Chondrocyte (in vitro differentiated cells): Measurements from ENCODE around the gene DAPK3. TPM values are rescaled to one million over a fixed set of nuclear protein-coding genes. Genes with fewer than 3 reads are reported as not detected.
"Not testable (repeated sequence)": the region's sequence is repeated elsewhere in the genome, so short reads cannot be mapped to it uniquely, and the experiment has no call there.

Experiments
- DNase-seq: peaks from one replicate; pipeline ENCODE4 v3.0.0; 2021; ENCODE audit warnings: mixed read lengths, low spot score
- H3K27ac Mint-ChIP-seq: one replicate; pipeline ENCODE4 v1.8.0; 2021; ENCODE audit warnings: mild to moderate bottlenecking, moderate library complexity, mixed read lengths; ENCODE audit not compliant: unreplicated experiment
- H3K27me3 Mint-ChIP-seq: 2 replicates; pipeline ENCODE4 v1.8.0; 2021; ENCODE audit warnings: low read depth, mixed read lengths
- H3K36me3 Mint-ChIP-seq: 2 replicates; pipeline ENCODE4 v1.8.0; 2021; ENCODE audit warnings: low read depth, mixed read lengths
- H3K4me1 Mint-ChIP-seq: 2 replicates; pipeline ENCODE4 v1.8.0; 2021; ENCODE audit warnings: low read depth, mild to moderate bottlenecking, mixed read lengths
- H3K4me3 Mint-ChIP-seq: one replicate; pipeline ENCODE4 v1.8.0; 2021; ENCODE audit warnings: mild to moderate bottlenecking, moderate library complexity, mixed read lengths; ENCODE audit not compliant: unreplicated experiment
- H3K9me3 Mint-ChIP-seq: 2 replicates; pipeline ENCODE4 v1.8.0; 2021; ENCODE audit warnings: low read depth, mixed read lengths
- CTCF ChIP-seq: fragments of 200-600 bp; sonication (generic); IDR thresholded peaks from 2 replicates; pipeline ENCODE4 v1.5.0; 2021; ENCODE audit warnings: antibody characterized with exemption, mild to moderate bottlenecking, moderate library complexity
- total RNA-seq: library from RNA; stranded (reverse); gene quantifications from 3 replicates; pipeline ENCODE4 v1.2.1, GENCODE V29; 2021

Gene DAPK3
- total RNA-seq, 1 donor from 2014 or later: 185 TPM

- no peak for TF ChIP-seq CTCF
- peaks cover 6% of the 10 kb centered on the region for H3K36me3 Mint-ChIP-seq
- peak; percentile 80 for DNase-seq
- peaks cover 22% of the 10 kb centered on the region for H3K4me1 Mint-ChIP-seq
- no peak overlapping the region for H3K27ac Mint-ChIP-seq
- no peak overlapping the region for H3K4me3 Mint-ChIP-seq
- no peaks in the 10 kb centered on the region for H3K9me3 Mint-ChIP-seq
- H3K27me3 Mint-ChIP-seq: no peaks in the 10 kb centered on the region
These were observed 42.2 kb upstream of the DAPK3 start for GRCh38 chr19:4012975-4013634.

GRCh38 chr19:4012092-4012974 is 41.4 kb upstream of the DAPK3 start:
- no peak for DNase-seq
- no peak overlapping the region for H3K4me3 Mint-ChIP-seq
- peaks cover 6% of the 10 kb centered on the region for H3K36me3 Mint-ChIP-seq
- peaks cover 22% of the 10 kb centered on the region for H3K4me1 Mint-ChIP-seq
- TF ChIP-seq CTCF: no peak
- H3K27me3 Mint-ChIP-seq: no peaks in the 10 kb centered on the region
- H3K27ac Mint-ChIP-seq: no peak overlapping the region
- no peaks in the 10 kb centered on the region for H3K9me3 Mint-ChIP-seq

GRCh38 chr19:4011430-4011829 is 40.5 kb upstream of the DAPK3 start:
- peaks cover 25% of the 10 kb centered on the region for H3K4me1 Mint-ChIP-seq
- not testable (repeated sequence) for H3K27ac Mint-ChIP-seq, H3K4me3 Mint-ChIP-seq, H3K9me3 Mint-ChIP-seq, H3K27me3 Mint-ChIP-seq, H3K36me3 Mint-ChIP-seq
- peak; percentile 74 for DNase-seq

GRCh38 chr19:4010808-4011110 is 39.9 kb upstream of the DAPK3 start:
- Mint-ChIP-seq H3K4me3 (no peak overlapping the region), H3K4me1 (peaks cover 28% of the 10 kb centered on the region)

GRCh38 chr19:4009990-4010807 is 39.3 kb upstream of the DAPK3 start:
- peaks cover 28% of the 10 kb centered on the region for H3K4me1 Mint-ChIP-seq
- no peaks in the 10 kb centered on the region for H3K27me3 Mint-ChIP-seq
- H3K4me3 Mint-ChIP-seq: peak overlapping the region; percentile 25
- H3K27ac Mint-ChIP-seq: no peak overlapping the region
- TF ChIP-seq CTCF: no peak
- H3K36me3 Mint-ChIP-seq: peaks cover 6% of the 10 kb centered on the region
- DNase-seq: peak; percentile 80
- H3K9me3 Mint-ChIP-seq: no peaks in the 10 kb centered on the region

More at GRCh38 chr19:4010808-4011110, 39.9 kb upstream of the DAPK3 start:
- Mint-ChIP-seq H3K27me3 (no peaks in the 10 kb centered on the region), H3K9me3 (no peaks in the 10 kb centered on the region), H3K36me3 (peaks cover 6% of the 10 kb centered on the region), H3K27ac (no peak overlapping the region)
- TF ChIP-seq CTCF: no peak
- DNase-seq: no peak
